DND-41 (cell line): Measurements from ENCODE around the gene MAP3K15.

Source experiments
- ATAC-seq: fragments of 200-7000 bp; cut with Tn5 transposase; 3 replicates; pipeline ENCODE4 v1.9.1; 2021; ENCODE audit warnings: low read depth; ENCODE audit not compliant: insufficient read depth
- DNase-seq: peaks from one replicate; pipeline ENCODE4 v3.0.0-alpha.2; 2020
- H2AFZ ChIP-seq: 2 replicates; pipeline ENCODE4 v1.6.0; 2012; ENCODE audit warnings: low read depth, low read length
- H3K27ac ChIP-seq: 2 replicates; pipeline ENCODE4 v1.5.1; 2012; ENCODE audit warnings: low read length, inconsistent platforms
- H3K27me3 ChIP-seq: fragments of 200-600 bp; sonication (generic); 2 replicates; pipeline ENCODE4 v1.6.0; 2012; ENCODE audit warnings: low read length, mild to moderate bottlenecking, inconsistent platforms; ENCODE audit not compliant: insufficient read depth, poor library complexity
- H3K36me3 ChIP-seq: 2 replicates; pipeline ENCODE4 v1.5.1; 2012; ENCODE audit warnings: low read length, inconsistent platforms; ENCODE audit not compliant: insufficient read depth
- H3K4me1 ChIP-seq: 2 replicates; pipeline ENCODE4 v1.5.1; 2012; ENCODE audit warnings: mild to moderate bottlenecking, low read length; ENCODE audit not compliant: insufficient read depth
- H3K4me2 ChIP-seq: 2 replicates; pipeline ENCODE4 v1.6.0; 2012; ENCODE audit warnings: mild to moderate bottlenecking, moderate library complexity, low read length, inconsistent platforms; ENCODE audit not compliant: insufficient read depth
- H3K4me3 ChIP-seq, 2 experiments: fragments of 200-600 bp in 1 of 2; shearing (Covaris generic) in 1 of 2; 2 replicates each; pipeline ENCODE4 v1.5.1; 2012 to 2016; ENCODE audit warnings: inconsistent platforms in 2 of 2, low read length in 2 of 2, mild to moderate bottlenecking in 2 of 2, low read depth in 1 of 2, moderate library complexity in 1 of 2
- H3K79me2 ChIP-seq: 2 replicates; pipeline ENCODE4 v1.6.0; 2012; ENCODE audit warnings: low read length, inconsistent platforms; ENCODE audit not compliant: insufficient read depth
- H3K9ac ChIP-seq: 2 replicates; pipeline ENCODE4 v1.6.0; 2012; ENCODE audit warnings: low read depth, mild to moderate bottlenecking, inconsistent platforms, low read length, moderate library complexity
- H3K9me3 ChIP-seq: 2 replicates; pipeline ENCODE4 v1.5.1; 2012; ENCODE audit warnings: low read length, moderate library complexity, mild to moderate bottlenecking, inconsistent platforms; ENCODE audit not compliant: insufficient read depth, severe bottlenecking
- H4K20me1 ChIP-seq: 2 replicates; pipeline ENCODE4 v1.6.0; 2012; ENCODE audit warnings: low read length; ENCODE audit not compliant: insufficient read depth
- CTCF ChIP-seq: IDR thresholded peaks from 2 replicates; pipeline ENCODE4 v1.5.1; 2012; ENCODE audit warnings: borderline replicate concordance, low read length, moderate library complexity, mild to moderate bottlenecking; ENCODE audit not compliant: poor library complexity, severe bottlenecking; ENCODE audit errors: extremely low read depth
- EZH2 ChIP-seq: IDR thresholded peaks from 3 replicates; pipeline ENCODE4 v1.6.1; 2012; ENCODE audit warnings: borderline replicate concordance, low read depth, mild to moderate bottlenecking, moderate library complexity, low read length, inconsistent platforms; ENCODE audit not compliant: severe bottlenecking

MAP3K15 gene

GRCh38 chrX:19375546-19375945 is 139.8 kb downstream of the MAP3K15 start:
- peaks cover 9% of the 10 kb centered on the region for H3K4me1 ChIP-seq
- no peaks in the 10 kb centered on the region for H3K36me3 ChIP-seq
- H2AFZ ChIP-seq, result no peak overlapping the region
- no peak for DNase-seq
- H3K27me3 ChIP-seq, result no peaks in the 10 kb centered on the region
- no peak for TF ChIP-seq EZH2
- no peak overlapping the region for H3K27ac ChIP-seq
- no peaks in the 10 kb centered on the region for H4K20me1 ChIP-seq
- no peak overlapping the region for H3K4me2 ChIP-seq
- ATAC-seq, result no peak
- no peaks in the 10 kb centered on the region for H3K79me2 ChIP-seq
- H3K9me3 ChIP-seq, result no peaks in the 10 kb centered on the region
- no peak overlapping the region for H3K9ac ChIP-seq
- no peak overlapping the region for H3K4me3 ChIP-seq

GRCh38 chrX:19373351-19373891 is 141.9 kb downstream of the MAP3K15 start:
- H4K20me1 ChIP-seq, result no peaks in the 10 kb centered on the region
- no peaks in the 10 kb centered on the region for H3K27me3 ChIP-seq
- ATAC-seq (no peak), DNase-seq (no peak)
- no peak overlapping the region for H2AFZ ChIP-seq
- no peak overlapping the region for H3K9ac ChIP-seq
- peak overlapping the region; percentile 83; the same call in 1 of the 2 replicates for H3K4me2 ChIP-seq
- H3K4me1 ChIP-seq, result peaks cover 9% of the 10 kb centered on the region
- no peak overlapping the region for H3K4me3 ChIP-seq
- H3K9me3 ChIP-seq, result no peaks in the 10 kb centered on the region
- no peak overlapping the region for H3K27ac ChIP-seq
- no peak for TF ChIP-seq EZH2
- no peak for TF ChIP-seq CTCF
- no peaks in the 10 kb centered on the region for H3K36me3 ChIP-seq
- H3K79me2 ChIP-seq, result no peaks in the 10 kb centered on the region

GRCh38 chrX:19372547-19373331 is 142.6 kb downstream of the MAP3K15 start:
- no peaks in the 10 kb centered on the region for H3K9me3 ChIP-seq
- no peaks in the 10 kb centered on the region for H3K27me3 ChIP-seq
- peak overlapping the region; percentile 83 for H3K4me2 ChIP-seq
- DNase-seq, result peak; percentile 14
- peak overlapping the region; percentile 45 for H3K9ac ChIP-seq
- H3K4me3 ChIP-seq, result peak overlapping the region in 1 of 2 experiments; percentile 56; a peak in 2 of 4 replicates
- H3K79me2 ChIP-seq, result no peaks in the 10 kb centered on the region
- peaks cover 9% of the 10 kb centered on the region for H3K4me1 ChIP-seq
- H4K20me1 ChIP-seq, result no peaks in the 10 kb centered on the region
- H2AFZ ChIP-seq, result peak overlapping the region; percentile 76
- peak; percentile 62 for ATAC-seq
- no peak for TF ChIP-seq CTCF
- TF ChIP-seq EZH2, result no peak
- H3K36me3 ChIP-seq, result no peaks in the 10 kb centered on the region
- peak overlapping the region; percentile 16; the same call in 1 of the 2 replicates for H3K27ac ChIP-seq

GRCh38 chrX:19372170-19372546 is 143.2 kb downstream of the MAP3K15 start:
- ATAC-seq (peak; percentile 86), DNase-seq (peak; percentile 71)
- Histone ChIP-seq H3K9me3 (no peaks in the 10 kb centered on the region), H3K27me3 (no peaks in the 10 kb centered on the region), H4K20me1 (no peaks in the 10 kb centered on the region), H3K4me1 (peaks cover 9% of the 10 kb centered on the region), H2AFZ (peak overlapping the region; percentile 76), H3K9ac (peak overlapping the region; percentile 45), H3K79me2 (no peaks in the 10 kb centered on the region), H3K36me3 (no peaks in the 10 kb centered on the region), H3K4me3 (peak overlapping the region in 1 of 2 experiments; percentile 56; a peak in 2 of 4 replicates), H3K27ac (no peak overlapping the region), H3K4me2 (peak overlapping the region; percentile 83)
- TF ChIP-seq CTCF (peak; percentile 76), EZH2 (no peak)
